Skin of body (tissue), 2 donors: ENCODE results near the gene KIAA0319L. TPM values are rescaled to one million over a fixed set of nuclear protein-coding genes. Genes with fewer than 3 reads are reported as not detected.

Experiments used
- DNase-seq: peaks from one replicate; lab custom pipeline; 2025; lab: John Stamatoyannopoulos, UW
- total RNA-seq: library from RNA; depleted of rRNA; stranded (reverse); fragments of >200 nt; gene quantifications from one replicate; pipeline ENCODE4 v1.2.3, GENCODE V29; 2014

KIAA0319L gene
- total RNA-seq, 1 donor from 2014 or later: 36.4 TPM

DNA sequence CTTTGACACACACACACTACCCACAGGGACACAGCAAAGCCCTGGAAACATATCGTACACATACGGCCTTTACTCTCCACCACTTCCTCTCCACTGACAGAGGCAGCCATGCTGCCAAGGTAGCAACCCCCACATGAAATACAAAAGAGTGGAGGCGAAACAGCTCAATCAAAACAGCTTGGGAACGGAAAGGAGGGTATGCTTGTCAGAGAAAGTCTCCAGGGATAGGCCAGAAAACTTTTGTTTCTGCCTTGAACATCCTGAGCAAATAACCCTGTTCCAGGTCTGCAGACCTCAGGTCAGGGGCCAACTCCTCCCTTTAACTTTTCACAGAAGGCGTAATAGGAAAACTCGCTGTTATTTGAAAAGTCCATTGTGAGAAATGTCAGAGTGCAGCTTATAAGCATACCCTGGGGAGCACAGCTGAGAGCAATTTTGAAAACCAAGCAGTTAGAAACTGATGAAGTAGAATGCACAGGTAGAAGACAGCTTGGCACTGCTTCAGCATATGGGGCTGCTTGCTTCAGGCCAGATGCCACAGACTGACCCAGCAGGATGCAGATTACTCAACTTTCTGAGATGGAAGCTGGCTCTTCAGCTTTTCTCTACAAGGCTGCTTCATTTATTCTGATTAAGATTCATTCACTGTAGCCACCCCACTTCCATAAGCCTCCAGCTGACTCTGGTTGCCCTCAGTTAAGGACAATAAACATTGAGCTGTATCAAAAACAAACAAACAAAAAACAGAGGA is 18.0 kb downstream of the KIAA0319L start:
- DNase-seq: peak; percentile 36

DNA sequence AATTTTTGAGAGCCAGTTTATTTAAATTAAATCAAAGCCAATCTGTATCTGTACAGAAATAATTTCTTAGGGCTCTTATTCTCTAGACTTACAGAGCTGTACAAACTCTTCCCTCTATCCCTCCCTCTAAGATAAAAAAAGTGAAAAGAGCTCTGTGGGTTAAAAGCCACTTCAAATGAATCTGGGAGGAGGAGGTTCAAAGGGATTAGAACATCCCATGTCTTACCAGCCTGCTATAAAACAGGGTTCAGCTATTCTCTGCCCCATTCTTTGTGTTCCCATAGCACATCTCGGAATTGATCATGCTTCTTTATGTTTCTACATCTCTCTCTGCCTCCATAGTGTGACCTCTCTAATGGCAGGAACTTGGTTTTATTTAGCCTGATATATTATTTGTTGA is 19.4 kb downstream of the KIAA0319L start:
- no peak for DNase-seq

- no peak for DNase-seq
Observed at GRCh38 chr1:35536556-35537162, 20.5 kb downstream of the KIAA0319L start.

GRCh38 chr1:35535243-35535642 is 22.0 kb downstream of the KIAA0319L start:
- DNase-seq: no peak

DNA sequence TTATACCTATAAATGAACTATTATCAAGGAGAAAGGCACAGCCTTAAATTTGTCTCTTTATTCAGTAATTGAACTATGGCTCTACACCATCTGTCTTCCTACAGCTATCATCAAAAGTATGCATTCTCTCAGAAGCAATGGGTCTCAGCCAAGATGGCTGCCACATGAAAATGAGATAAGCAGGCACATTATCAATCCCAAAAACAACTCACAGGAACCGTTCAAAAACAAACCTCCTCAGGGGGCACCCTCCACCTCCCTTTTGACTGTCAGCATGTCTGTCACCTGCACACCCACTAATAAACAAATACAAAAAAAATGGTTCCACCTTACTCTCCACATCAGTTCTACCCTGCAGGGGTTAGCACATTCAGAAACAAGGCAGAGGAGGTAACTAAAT is 23.6 kb downstream of the KIAA0319L start:
- no peak for DNase-seq

GRCh38 chr1:35532497-35533223 is 24.5 kb downstream of the KIAA0319L start:
- DNase-seq: no peak

- DNase-seq: no peak
Observed at GRCh38 chr1:35531368-35531767, 25.8 kb downstream of the KIAA0319L start.

DNA sequence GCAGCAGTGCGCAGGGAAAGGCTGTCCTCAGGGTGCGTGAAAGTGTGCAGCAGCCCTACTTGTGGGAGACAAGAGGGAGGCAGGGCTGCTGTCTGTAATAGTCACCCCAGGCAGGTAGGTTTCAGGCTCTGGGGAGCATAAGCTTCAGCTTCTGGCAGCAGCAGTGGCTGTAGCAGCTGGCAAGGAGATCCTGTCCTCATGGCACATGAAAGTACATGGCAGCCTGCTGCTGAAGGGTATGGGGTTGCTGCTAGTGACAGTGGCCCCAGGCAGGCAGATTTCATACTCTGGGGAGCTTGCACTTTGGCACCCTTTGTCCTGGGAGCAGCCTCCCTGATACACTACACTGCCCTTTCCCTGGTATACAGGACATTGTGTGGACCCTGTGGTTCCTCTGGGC is 26.3 kb downstream of the KIAA0319L start:
- DNase-seq: no peak

DNA sequence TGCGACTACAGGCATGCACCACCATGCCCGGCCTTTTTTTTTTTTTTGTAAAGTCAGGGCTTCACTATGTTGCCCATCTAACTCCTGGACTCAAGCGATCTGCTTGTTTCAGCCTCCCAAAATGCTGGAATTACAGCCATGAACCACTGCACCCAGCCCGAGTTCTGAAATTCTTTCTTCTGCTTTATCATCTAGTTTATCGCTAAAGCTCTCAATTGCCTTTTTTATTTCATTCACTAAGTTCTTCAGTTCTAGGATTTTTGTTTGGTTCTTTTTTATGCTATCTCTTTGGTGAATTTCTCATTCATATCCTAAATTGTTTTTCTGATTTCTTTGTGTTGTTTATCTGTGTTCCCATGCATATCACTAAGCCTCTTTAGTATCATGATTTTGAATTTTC is 27.0 kb downstream of the KIAA0319L start:
- DNase-seq: no peak

DNA sequence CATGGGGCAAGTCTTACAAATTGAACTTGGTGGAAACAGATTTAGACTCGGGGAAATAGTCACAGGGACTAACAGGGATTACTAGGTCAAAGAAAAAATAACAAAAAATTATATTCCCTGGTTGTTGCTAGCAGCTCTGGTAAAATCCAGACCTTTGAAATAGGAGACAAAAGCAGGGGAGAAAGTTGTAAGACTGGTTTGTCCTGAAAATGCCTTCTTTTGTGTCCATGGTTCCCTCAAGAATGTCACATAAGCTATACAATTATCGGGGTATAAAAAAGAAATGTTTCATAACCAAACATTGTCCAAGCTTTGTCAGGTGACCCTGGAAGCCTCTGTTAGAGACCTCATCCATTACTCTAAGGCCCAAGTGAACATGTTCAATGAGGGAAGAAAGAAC is 33.1 kb downstream of the KIAA0319L start:
- no peak for DNase-seq

- no peak for DNase-seq
Observed at GRCh38 chr1:35519432-35519831, 37.8 kb downstream of the KIAA0319L start.

GRCh38 chr1:35518183-35518582 is 39.0 kb downstream of the KIAA0319L start:
- DNase-seq: no peak

DNA sequence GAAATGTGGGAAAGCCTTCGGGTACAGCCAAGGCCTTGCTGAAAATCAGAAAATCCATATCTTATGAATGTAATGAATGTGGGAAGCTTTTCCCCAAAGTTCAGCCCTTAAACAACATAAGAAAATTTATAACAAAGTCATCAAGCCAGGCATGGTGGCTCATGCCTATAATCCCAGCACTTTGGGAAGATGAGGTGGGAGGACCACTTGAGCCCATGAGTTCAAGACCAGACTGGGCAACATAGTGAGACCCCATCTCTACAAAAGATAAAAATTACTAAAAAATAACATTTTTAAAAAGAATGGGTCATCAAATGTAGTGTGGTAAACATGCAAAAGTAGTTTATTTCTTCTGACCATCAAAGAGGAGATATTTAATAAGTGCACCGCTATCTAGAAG is 45.9 kb downstream of the KIAA0319L start:
- no peak for DNase-seq

- no peak for DNase-seq
Observed at GRCh38 chr1:35509558-35509957, 47.6 kb downstream of the KIAA0319L start.

DNA sequence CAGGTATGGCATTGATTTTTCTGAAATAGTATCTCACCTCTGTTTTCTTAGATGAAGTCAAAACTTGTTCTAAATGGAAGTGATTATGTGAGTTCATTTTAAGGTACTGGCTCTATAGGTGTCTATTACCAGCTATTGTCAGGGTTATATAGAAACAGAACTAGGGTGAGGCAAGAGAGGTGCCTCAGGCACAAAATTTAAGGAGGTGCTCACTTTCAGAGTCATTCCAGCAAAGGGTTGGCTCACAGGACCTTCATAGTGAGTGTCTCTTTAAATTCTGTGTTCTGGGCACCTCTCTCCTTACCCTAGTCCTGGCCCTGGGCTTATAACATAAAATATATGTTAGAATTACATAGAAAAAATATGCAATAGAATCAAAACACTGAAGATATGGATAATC is 49.3 kb downstream of the KIAA0319L start:
- DNase-seq: no peak

DNA sequence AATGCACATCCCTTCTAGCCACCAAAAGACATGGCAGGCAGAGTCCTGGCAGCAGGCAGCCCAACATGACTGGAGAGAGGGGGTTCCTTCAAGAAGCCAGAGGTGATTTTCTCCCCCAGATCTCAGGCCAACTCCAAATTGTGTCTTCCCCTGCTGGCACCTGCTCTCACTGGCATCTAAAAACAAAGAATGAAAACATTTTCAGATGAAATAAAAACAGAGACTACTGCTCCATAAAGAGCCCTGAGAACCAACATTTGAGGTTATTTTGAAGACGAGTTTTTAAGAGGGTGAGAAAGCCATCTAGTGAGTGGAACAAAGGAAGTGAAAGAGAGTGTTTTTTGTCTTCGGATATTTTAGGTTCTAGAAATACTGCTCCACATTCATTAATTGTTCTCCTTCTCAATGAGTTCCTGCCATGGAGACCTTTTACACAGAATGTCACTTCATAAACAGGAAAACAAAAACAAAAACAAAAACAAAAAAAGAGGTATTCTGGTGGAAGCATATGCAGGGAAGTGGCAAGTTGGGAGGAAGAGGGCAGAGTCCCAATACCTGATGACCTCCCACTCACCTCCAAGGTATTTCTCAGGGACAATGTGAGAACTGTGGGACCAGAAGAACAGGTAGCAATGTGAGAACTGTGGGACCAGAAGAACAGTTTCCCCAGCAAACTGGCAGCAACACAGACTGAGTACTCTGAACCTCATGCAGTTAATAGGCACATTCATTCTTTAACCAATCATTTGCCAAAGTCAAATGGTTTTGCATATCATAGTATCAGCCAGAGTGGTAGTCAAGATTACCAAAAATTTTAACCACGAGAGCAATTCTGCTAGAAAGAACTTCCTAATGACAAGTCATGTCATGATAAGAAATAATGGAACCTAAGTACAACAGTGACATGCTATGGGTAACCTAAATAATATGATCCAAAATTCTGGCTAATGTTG is 50.0 kb downstream of the KIAA0319L start:
- DNase-seq: no peak

- no peak for DNase-seq
Observed at GRCh38 chr1:35505911-35506798, 51.0 kb downstream of the KIAA0319L start.

GRCh38 chr1:35502242-35502641 is 55.0 kb downstream of the KIAA0319L start:
- DNase-seq: no peak

GRCh38 chr1:35500439-35500838 is 56.8 kb downstream of the KIAA0319L start:
- no peak for DNase-seq

GRCh38 chr1:35499652-35500176 is 57.5 kb downstream of the KIAA0319L start:
- DNase-seq: no peak
